Measurements from ENCODE around the gene ACSL1.

ACSL1 gene

DNA sequence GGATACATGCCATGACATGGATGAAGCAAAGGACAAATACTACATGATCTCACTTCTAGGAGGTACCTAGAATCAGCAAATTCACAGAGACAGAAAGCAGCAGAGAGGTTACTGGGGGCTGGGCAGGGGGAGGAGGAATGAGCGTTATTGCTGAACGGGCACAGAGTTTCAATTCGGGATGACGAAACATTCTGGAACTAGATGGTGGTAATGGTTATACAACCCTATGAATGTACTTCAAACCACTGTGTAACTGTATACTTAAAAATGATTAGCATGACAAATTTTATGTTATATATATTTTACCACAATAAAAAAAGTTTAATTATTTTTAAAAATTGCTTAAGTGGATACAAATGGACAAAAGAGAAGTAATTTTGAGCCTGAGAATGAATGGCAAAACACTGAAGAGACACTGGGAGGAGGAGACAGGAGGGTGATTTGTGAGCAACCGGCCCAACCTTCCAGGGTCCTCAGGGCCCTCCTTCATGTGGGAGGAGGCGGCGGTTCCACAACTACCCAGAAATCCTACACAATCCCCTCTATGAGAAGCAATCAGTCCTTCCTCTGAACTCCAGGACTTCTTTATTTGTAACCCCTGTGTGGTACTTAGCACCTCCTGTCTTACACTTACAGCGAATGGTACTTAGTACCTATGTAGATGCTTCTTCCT, 14.1 kb downstream of the ACSL1 start:
- Histone ChIP-seq H3K9ac (ENCODE audit: low read length in 2 of 2) (no peak overlapping the region), H3K4me3 (ENCODE audit: low read length in 2 of 2) (no peak overlapping the region), H3K4me1 (ENCODE audit: control insufficient read depth, insufficient read depth, low read length) (peaks cover 17% of the 10 kb centered on the region), H3K36me3 (ENCODE audit: control insufficient read depth in 2 of 2, insufficient read depth in 2 of 2, low read length in 2 of 2) (no peaks in the 10 kb centered on the region), H3K9me3 (ENCODE audit: control insufficient read depth in 2 of 2, low read length in 2 of 2) (no peaks in the 10 kb centered on the region), H3K27ac (ENCODE audit: low read length) (no peak overlapping the region), H3K27me3 (ENCODE audit: control insufficient read depth in 1 of 2, insufficient read depth in 2 of 2, low read length in 2 of 2) (no peaks in the 10 kb centered on the region)

- H3K9ac ChIP-seq (ENCODE audit: low read length in 2 of 2): no peak overlapping the region
- H3K4me1 ChIP-seq (ENCODE audit: control insufficient read depth, insufficient read depth, low read length): peaks cover 24% of the 10 kb centered on the region
- H3K36me3 ChIP-seq (ENCODE audit: control insufficient read depth in 2 of 2, insufficient read depth in 2 of 2, low read length in 2 of 2): no peaks in the 10 kb centered on the region
- H3K9me3 ChIP-seq (ENCODE audit: control insufficient read depth in 2 of 2, low read length in 2 of 2): no peaks in the 10 kb centered on the region
- H3K27ac ChIP-seq (ENCODE audit: low read length): no peak overlapping the region
- H3K4me3 ChIP-seq (ENCODE audit: low read length in 2 of 2): no peak overlapping the region
- no peaks in the 10 kb centered on the region for H3K27me3 ChIP-seq (ENCODE audit: control insufficient read depth in 1 of 2, insufficient read depth in 2 of 2, low read length in 2 of 2)
Observed at GRCh38 chr4:184810720-184811119, 15.0 kb downstream of the ACSL1 start.

GRCh38 chr4:184808713-184809050, 17.1 kb downstream of the ACSL1 start:
- Histone ChIP-seq H3K4me3 (ENCODE audit: low read length in 2 of 2) (no peak overlapping the region), H3K9me3 (ENCODE audit: control insufficient read depth in 2 of 2, low read length in 2 of 2) (no peaks in the 10 kb centered on the region), H3K4me1 (ENCODE audit: control insufficient read depth, insufficient read depth, low read length) (peaks cover 19% of the 10 kb centered on the region), H3K27me3 (ENCODE audit: control insufficient read depth in 1 of 2, insufficient read depth in 2 of 2, low read length in 2 of 2) (no peaks in the 10 kb centered on the region), H3K36me3 (ENCODE audit: control insufficient read depth in 2 of 2, insufficient read depth in 2 of 2, low read length in 2 of 2) (no peaks in the 10 kb centered on the region), H3K27ac (ENCODE audit: low read length) (no peak overlapping the region), H3K9ac (ENCODE audit: low read length in 2 of 2) (no peak overlapping the region)

- Histone ChIP-seq H3K27ac (ENCODE audit: low read length) (no peak overlapping the region), H3K9ac (ENCODE audit: low read length in 2 of 2) (no peak overlapping the region), H3K9me3 (ENCODE audit: control insufficient read depth in 2 of 2, low read length in 2 of 2) (no peaks in the 10 kb centered on the region), H3K4me1 (ENCODE audit: control insufficient read depth, insufficient read depth, low read length) (peaks cover 19% of the 10 kb centered on the region), H3K36me3 (ENCODE audit: control insufficient read depth in 2 of 2, insufficient read depth in 2 of 2, low read length in 2 of 2) (peaks cover 0 to 2% of the 10 kb centered on the region in 2 donors), H3K4me3 (ENCODE audit: low read length in 2 of 2) (no peak overlapping the region), H3K27me3 (ENCODE audit: control insufficient read depth in 1 of 2, insufficient read depth in 2 of 2, low read length in 2 of 2) (no peaks in the 10 kb centered on the region)
Observed at GRCh38 chr4:184807797-184808712, 17.7 kb downstream of the ACSL1 start.

DNA sequence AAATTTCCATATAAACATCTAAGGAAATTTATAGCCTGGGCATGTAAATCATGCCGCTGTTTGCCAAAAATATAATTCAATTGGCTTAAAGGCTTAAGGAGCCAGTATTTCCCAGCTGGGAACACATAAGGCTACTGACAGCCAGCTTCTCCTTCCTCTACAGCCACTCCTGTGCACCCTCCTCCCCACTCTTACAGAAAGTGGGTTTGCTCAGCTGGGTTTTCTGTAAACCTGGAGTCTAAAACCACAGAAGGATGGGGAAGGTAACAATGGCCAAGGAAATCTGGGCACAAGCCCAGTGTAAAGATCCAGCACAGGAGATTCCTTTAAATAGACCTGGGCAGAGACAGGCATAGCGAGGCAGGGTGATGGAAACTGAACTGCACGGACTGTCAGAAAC, 18.5 kb downstream of the ACSL1 start:
- H3K4me3 ChIP-seq (ENCODE audit: low read length in 2 of 2): no peak overlapping the region
- no peak overlapping the region for H3K9ac ChIP-seq (ENCODE audit: low read length in 2 of 2)
- peaks cover 0 to 2% of the 10 kb centered on the region in 2 donors for H3K36me3 ChIP-seq (ENCODE audit: control insufficient read depth in 2 of 2, insufficient read depth in 2 of 2, low read length in 2 of 2)
- H3K27me3 ChIP-seq (ENCODE audit: control insufficient read depth in 1 of 2, insufficient read depth in 2 of 2, low read length in 2 of 2): no peaks in the 10 kb centered on the region
- H3K27ac ChIP-seq (ENCODE audit: low read length): no peak overlapping the region
- peaks cover 22% of the 10 kb centered on the region for H3K4me1 ChIP-seq (ENCODE audit: control insufficient read depth, insufficient read depth, low read length)
- H3K9me3 ChIP-seq (ENCODE audit: control insufficient read depth in 2 of 2, low read length in 2 of 2): no peaks in the 10 kb centered on the region

DNA sequence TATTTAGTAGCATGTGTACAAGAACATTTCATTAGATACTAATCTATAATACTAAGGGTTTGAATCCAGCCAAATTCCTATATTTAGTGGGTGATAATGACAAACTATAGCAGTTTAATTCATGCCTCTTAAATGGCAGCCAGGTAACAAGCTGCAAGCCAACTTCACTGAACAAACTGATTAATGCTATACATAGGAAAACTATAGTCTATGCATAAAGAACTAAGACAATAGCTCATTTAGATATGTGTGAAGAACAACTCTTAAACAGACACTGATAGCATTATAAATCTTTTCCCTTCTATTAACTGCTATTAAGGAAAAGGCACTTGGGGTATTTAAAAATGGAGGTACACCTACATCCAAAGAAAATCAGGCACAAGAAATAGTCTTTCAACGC, 19.1 kb downstream of the ACSL1 start:
- Histone ChIP-seq H3K36me3 (ENCODE audit: control insufficient read depth in 2 of 2, insufficient read depth in 2 of 2, low read length in 2 of 2) (peaks cover 0 to 2% of the 10 kb centered on the region in 2 donors), H3K9me3 (ENCODE audit: control insufficient read depth in 2 of 2, low read length in 2 of 2) (no peaks in the 10 kb centered on the region), H3K4me1 (ENCODE audit: control insufficient read depth, insufficient read depth, low read length) (peaks cover 24% of the 10 kb centered on the region), H3K4me3 (ENCODE audit: low read length in 2 of 2) (no peak overlapping the region), H3K27ac (ENCODE audit: low read length) (no peak overlapping the region), H3K9ac (ENCODE audit: low read length in 2 of 2) (no peak overlapping the region), H3K27me3 (ENCODE audit: control insufficient read depth in 1 of 2, insufficient read depth in 2 of 2, low read length in 2 of 2) (no peaks in the 10 kb centered on the region)

- Histone ChIP-seq H3K9ac (ENCODE audit: low read length in 2 of 2) (no peak overlapping the region), H3K27me3 (ENCODE audit: control insufficient read depth in 1 of 2, insufficient read depth in 2 of 2, low read length in 2 of 2) (no peaks in the 10 kb centered on the region), H3K4me1 (ENCODE audit: control insufficient read depth, insufficient read depth, low read length) (peaks cover 24% of the 10 kb centered on the region), H3K4me3 (ENCODE audit: low read length in 2 of 2) (no peak overlapping the region), H3K9me3 (ENCODE audit: control insufficient read depth in 2 of 2, low read length in 2 of 2) (no peaks in the 10 kb centered on the region), H3K27ac (ENCODE audit: low read length) (no peak overlapping the region), H3K36me3 (ENCODE audit: control insufficient read depth in 2 of 2, insufficient read depth in 2 of 2, low read length in 2 of 2) (peaks cover 0 to 2% of the 10 kb centered on the region in 2 donors)
Observed at GRCh38 chr4:184806229-184806550, 19.6 kb downstream of the ACSL1 start.

- Histone ChIP-seq H3K4me3 (ENCODE audit: low read length in 2 of 2) (no peak overlapping the region), H3K27ac (ENCODE audit: low read length) (no peak overlapping the region), H3K27me3 (ENCODE audit: control insufficient read depth in 1 of 2, insufficient read depth in 2 of 2, low read length in 2 of 2) (no peaks in the 10 kb centered on the region), H3K4me1 (ENCODE audit: control insufficient read depth, insufficient read depth, low read length) (peaks cover 24% of the 10 kb centered on the region), H3K36me3 (ENCODE audit: control insufficient read depth in 2 of 2, insufficient read depth in 2 of 2, low read length in 2 of 2) (peaks cover 0 to 2% of the 10 kb centered on the region in 2 donors), H3K9me3 (ENCODE audit: control insufficient read depth in 2 of 2, low read length in 2 of 2) (no peaks in the 10 kb centered on the region), H3K9ac (ENCODE audit: low read length in 2 of 2) (no peak overlapping the region)
Observed at GRCh38 chr4:184805462-184806228, 20.1 kb downstream of the ACSL1 start.

DNA sequence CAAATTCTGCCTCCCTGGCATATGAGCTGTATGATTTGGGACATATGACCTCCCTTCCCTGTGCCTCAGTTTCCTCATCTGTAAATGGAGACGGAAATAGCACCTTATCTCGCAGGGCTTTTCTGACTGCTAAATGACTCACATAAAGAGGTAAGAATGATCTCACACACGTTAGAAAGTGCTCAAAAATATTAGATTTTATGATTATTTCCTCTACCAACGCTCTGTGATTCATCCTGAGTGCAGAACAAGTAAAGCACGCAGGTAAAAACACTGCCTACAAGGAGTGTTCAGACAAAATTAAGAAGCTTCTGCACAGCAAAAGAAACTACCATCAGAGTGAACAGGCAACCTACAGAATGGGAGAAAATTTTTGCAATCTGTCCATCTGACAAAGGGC, 21.1 kb downstream of the ACSL1 start:
- Histone ChIP-seq H3K36me3 (ENCODE audit: control insufficient read depth in 2 of 2, insufficient read depth in 2 of 2, low read length in 2 of 2) (peaks cover 0 to 2% of the 10 kb centered on the region in 2 donors), H3K4me1 (ENCODE audit: control insufficient read depth, insufficient read depth, low read length) (peaks cover 24% of the 10 kb centered on the region), H3K9me3 (ENCODE audit: control insufficient read depth in 2 of 2, low read length in 2 of 2) (no peaks in the 10 kb centered on the region), H3K4me3 (ENCODE audit: low read length in 2 of 2) (no peak overlapping the region), H3K27ac (ENCODE audit: low read length) (no peak overlapping the region), H3K9ac (ENCODE audit: low read length in 2 of 2) (no peak overlapping the region), H3K27me3 (ENCODE audit: control insufficient read depth in 1 of 2, insufficient read depth in 2 of 2, low read length in 2 of 2) (no peaks in the 10 kb centered on the region)

- H3K4me1 ChIP-seq (ENCODE audit: control insufficient read depth, insufficient read depth, low read length): peaks cover 24% of the 10 kb centered on the region
- no peak overlapping the region for H3K9ac ChIP-seq (ENCODE audit: low read length in 2 of 2)
- no peak overlapping the region for H3K4me3 ChIP-seq (ENCODE audit: low read length in 2 of 2)
- H3K27ac ChIP-seq (ENCODE audit: low read length): no peak overlapping the region
- H3K9me3 ChIP-seq (ENCODE audit: control insufficient read depth in 2 of 2, low read length in 2 of 2): no peaks in the 10 kb centered on the region
- H3K36me3 ChIP-seq (ENCODE audit: control insufficient read depth in 2 of 2, insufficient read depth in 2 of 2, low read length in 2 of 2): peaks cover 0 to 2% of the 10 kb centered on the region in 2 donors
- H3K27me3 ChIP-seq (ENCODE audit: control insufficient read depth in 1 of 2, insufficient read depth in 2 of 2, low read length in 2 of 2): no peaks in the 10 kb centered on the region
Observed at GRCh38 chr4:184803874-184804273, 21.9 kb downstream of the ACSL1 start.

Measured in stomach smooth muscle (tissue), 2 donors.